Panc1 (cell line): Measurements from ENCODE around the gene PRPF40B. TPM values are rescaled to one million over a fixed set of nuclear protein-coding genes. Genes with fewer than 3 reads are reported as not detected.

Experiments
- ATAC-seq: fragments of 200-7000 bp; cut with Tn5 transposase; 2 replicates; pipeline ENCODE4 v1.9.1; 2020; ENCODE audit warnings: mild to moderate bottlenecking, moderate library complexity
- BruUV-seq: library from RNA; stranded (reverse); fragments of 400-500 nt; replicated peaks from 2 replicates; lab custom pipeline; 2021; lab: Mats Ljungman, UMichigan
- CTCF ChIA-PET: fragments of 300-600 bp; sonication (Branson Sonifier 250); formaldehyde crosslinking; loops from one replicate; lab custom pipeline; 2022; ENCODE audit warnings: antibody characterized with exemption; lab: Charles Lee
- POLR2A ChIA-PET: fragments of 300-600 bp; sonication (Branson Sonifier 250); formaldehyde crosslinking; loops from one replicate; lab custom pipeline; 2022; ENCODE audit warnings: antibody characterized with exemption; lab: Charles Lee
- DNase-seq: peaks from one replicate; pipeline ENCODE4 v3.0.0-alpha.2; 2010; ENCODE audit warnings: low read depth, low spot score
- H3K27ac ChIP-seq: 2 replicates; pipeline ENCODE4 v1.5.1; 2011; ENCODE audit warnings: mild to moderate bottlenecking, low read length, inconsistent platforms
- H3K27me3 ChIP-seq: fragments of 200-500 bp; sonication (Bioruptor generic); 2 replicates; pipeline ENCODE4 v1.6.0; 2014; ENCODE audit warnings: low read length, inconsistent platforms; ENCODE audit not compliant: control insufficient read depth, insufficient read depth
- H3K36me3 ChIP-seq: fragments of 200-500 bp; sonication (Bioruptor generic); 2 replicates; pipeline ENCODE4 v1.5.1; 2014; ENCODE audit warnings: inconsistent platforms, mild to moderate bottlenecking, low read length, moderate library complexity; ENCODE audit not compliant: control insufficient read depth, insufficient read depth
- H3K4me1 ChIP-seq: 2 replicates; pipeline ENCODE4 v1.5.1; 2011; ENCODE audit warnings: inconsistent platforms, mild to moderate bottlenecking, low read length, moderate library complexity; ENCODE audit not compliant: control insufficient read depth, insufficient read depth
- H3K4me3 ChIP-seq, 2 experiments: 2 replicates each; pipeline ENCODE4 v1.5.1; 2011 to 2012; ENCODE audit warnings: low read depth in 2 of 2, low read length in 2 of 2, mild to moderate bottlenecking in 2 of 2, inconsistent platforms in 1 of 2, moderate library complexity in 1 of 2
- H3K9me3 ChIP-seq: fragments of 200-500 bp; sonication (Bioruptor generic); 2 replicates; pipeline ENCODE4 v1.5.1; 2014; ENCODE audit warnings: low read depth, mild to moderate bottlenecking, inconsistent platforms, low read length, moderate library complexity; ENCODE audit not compliant: control insufficient read depth, insufficient read depth
- CTCF ChIP-seq: fragments of 450-650 bp; IDR thresholded peaks from 2 replicates; pipeline ENCODE4 v1.5.1; 2017; ENCODE audit warnings: mild to moderate bottlenecking
- POLR2AphosphoS5 ChIP-seq: IDR thresholded peaks from 2 replicates; pipeline ENCODE4 v1.6.1; 2012; ENCODE audit warnings: mild to moderate bottlenecking, low read depth, low read length, moderate library complexity
- SIN3A ChIP-seq: IDR thresholded peaks from 2 replicates; pipeline ENCODE4 v1.6.1; 2012; ENCODE audit warnings: low read depth, mild to moderate bottlenecking, low read length, moderate library complexity, borderline replicate concordance; ENCODE audit not compliant: insufficient read depth
- TCF7L2 ChIP-seq: IDR thresholded peaks from 2 replicates; pipeline ENCODE4 v1.6.1; 2011; ENCODE audit warnings: mild to moderate bottlenecking, low read depth, low read length, inconsistent platforms
- in situ Hi-C: cut with HindIII; loops from 2 replicates; pipeline ENCODE4 v1.10.0; 2016; ENCODE audit warnings: low sequenced_read_pairs, low pct_unique_long_range_greater_than_20kb
- intact Hi-C: fragments of 100-400 bp; cut with micrococcal nuclease; formaldehyde crosslinking; loops from one replicate; pipeline ENCODE4 v1.10.0; 2022; ENCODE audit not compliant: unreplicated experiment
- total RNA-seq: library from RNA; stranded (reverse); gene quantifications from one replicate; pipeline ENCODE4 v1.2.1, GENCODE V29; 2021; ENCODE audit not compliant: unreplicated experiment
- TF ChIP-seq, protein P1 (sequence below), 2 experiments: IDR thresholded peaks; 2 replicates each; pipeline ENCODE4 v1.6.1; 2011 to 2012; ENCODE audit warnings: low read depth in 2 of 2, control low read depth in 1 of 2, low read length in 1 of 2, mild to moderate bottlenecking in 1 of 2, moderate library complexity in 1 of 2; ENCODE audit not compliant: insufficient read depth in 1 of 2

The PRPF40B gene
- total RNA-seq, 1 experiment from 2014 or later: 26.3 TPM

DNA sequence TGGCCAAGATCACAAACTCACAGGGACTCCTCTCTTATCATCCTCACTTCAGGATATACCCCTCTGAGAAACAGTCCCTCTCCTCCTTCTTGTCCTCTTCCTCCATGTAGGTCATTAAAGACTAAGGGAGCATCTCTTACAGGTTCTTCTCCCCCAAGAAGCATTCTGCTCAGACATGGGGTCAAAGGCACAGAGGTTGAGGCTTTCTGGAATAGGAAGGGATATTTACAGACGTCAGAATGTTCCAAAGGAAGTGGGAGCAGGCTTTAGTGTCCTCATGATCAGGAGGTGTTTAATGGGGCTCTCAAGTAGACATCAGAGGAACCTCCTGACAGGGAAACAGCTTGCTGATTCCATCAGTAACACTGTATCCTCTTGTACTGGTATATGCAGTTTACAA, 36.4 kb downstream of the PRPF40B start:
- no peaks in the 10 kb centered on the region for H3K27me3 ChIP-seq
- DNase-seq: no peak
- no peak overlapping the region for H3K4me3 ChIP-seq
- TF ChIP-seq POLR2AphosphoS5 (no peak), TCF7L2 (no peak)
- H3K36me3 ChIP-seq: no peaks in the 10 kb centered on the region
- H3K9me3 ChIP-seq: no peaks in the 10 kb centered on the region
- ChIA-PET CTCF (no interaction called here), POLR2A (interaction anchor here (0.5 kb wide), 1 partner anchor 32 kb away, joined by 3 read pairs; no protein-coding TSS in a partner anchor)
- no peak for ATAC-seq
- H3K4me1 ChIP-seq: no peaks in the 10 kb centered on the region
- H3K27ac ChIP-seq: no peak overlapping the region
- in situ Hi-C loops: no loop called here
- no TSS peak for BruUV-seq
- intact Hi-C loops: no loop called here

DNA sequence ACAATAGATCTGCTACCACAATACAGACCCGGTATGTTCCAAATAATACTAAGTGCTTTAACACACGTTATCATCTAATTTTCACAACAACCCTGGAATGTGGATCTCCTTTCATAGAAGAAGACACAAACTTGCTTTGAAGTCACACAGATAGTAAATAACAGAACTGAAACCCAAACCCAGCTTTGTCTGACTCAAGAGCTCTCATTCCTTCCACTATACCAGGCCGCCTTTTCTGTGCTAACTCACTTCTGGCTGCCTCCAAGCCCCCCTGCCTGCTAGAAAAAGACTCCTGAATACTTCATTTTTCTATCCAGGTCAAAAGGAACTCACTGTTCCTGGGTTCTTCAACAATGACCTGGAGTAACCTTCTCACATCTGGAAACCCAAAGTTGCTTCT, 37.8 kb downstream of the PRPF40B start:
- H3K27me3 ChIP-seq: no peaks in the 10 kb centered on the region
- ATAC-seq (no peak), DNase-seq (no peak)
- no TSS peak for BruUV-seq
- H3K36me3 ChIP-seq: no peaks in the 10 kb centered on the region
- no peak for TF ChIP-seq TCF7L2
- no peak for TF ChIP-seq SIN3A
- TF ChIP-seq CTCF: no peak
- no peak for TF ChIP-seq POLR2AphosphoS5
- TF ChIP-seq, protein P1, sequence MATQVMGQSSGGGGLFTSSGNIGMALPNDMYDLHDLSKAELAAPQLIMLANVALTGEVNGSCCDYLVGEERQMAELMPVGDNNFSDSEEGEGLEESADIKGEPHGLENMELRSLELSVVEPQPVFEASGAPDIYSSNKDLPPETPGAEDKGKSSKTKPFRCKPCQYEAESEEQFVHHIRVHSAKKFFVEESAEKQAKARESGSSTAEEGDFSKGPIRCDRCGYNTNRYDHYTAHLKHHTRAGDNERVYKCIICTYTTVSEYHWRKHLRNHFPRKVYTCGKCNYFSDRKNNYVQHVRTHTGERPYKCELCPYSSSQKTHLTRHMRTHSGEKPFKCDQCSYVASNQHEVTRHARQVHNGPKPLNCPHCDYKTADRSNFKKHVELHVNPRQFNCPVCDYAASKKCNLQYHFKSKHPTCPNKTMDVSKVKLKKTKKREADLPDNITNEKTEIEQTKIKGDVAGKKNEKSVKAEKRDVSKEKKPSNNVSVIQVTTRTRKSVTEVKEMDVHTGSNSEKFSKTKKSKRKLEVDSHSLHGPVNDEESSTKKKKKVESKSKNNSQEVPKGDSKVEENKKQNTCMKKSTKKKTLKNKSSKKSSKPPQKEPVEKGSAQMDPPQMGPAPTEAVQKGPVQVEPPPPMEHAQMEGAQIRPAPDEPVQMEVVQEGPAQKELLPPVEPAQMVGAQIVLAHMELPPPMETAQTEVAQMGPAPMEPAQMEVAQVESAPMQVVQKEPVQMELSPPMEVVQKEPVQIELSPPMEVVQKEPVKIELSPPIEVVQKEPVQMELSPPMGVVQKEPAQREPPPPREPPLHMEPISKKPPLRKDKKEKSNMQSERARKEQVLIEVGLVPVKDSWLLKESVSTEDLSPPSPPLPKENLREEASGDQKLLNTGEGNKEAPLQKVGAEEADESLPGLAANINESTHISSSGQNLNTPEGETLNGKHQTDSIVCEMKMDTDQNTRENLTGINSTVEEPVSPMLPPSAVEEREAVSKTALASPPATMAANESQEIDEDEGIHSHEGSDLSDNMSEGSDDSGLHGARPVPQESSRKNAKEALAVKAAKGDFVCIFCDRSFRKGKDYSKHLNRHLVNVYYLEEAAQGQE (IDR thresholded peaks at IDR 0.05; ENCODE audit: insufficient read depth in 1 of 2, low read depth in 2 of 2, low read length in 1 of 2): no peak
- ChIA-PET POLR2A (no interaction called here), CTCF (no interaction called here)
- in situ Hi-C loops (no loop called here), intact Hi-C loops (no loop called here)
- H3K4me3 ChIP-seq: no peak overlapping the region
- no peaks in the 10 kb centered on the region for H3K4me1 ChIP-seq
- H3K9me3 ChIP-seq: no peaks in the 10 kb centered on the region
- H3K27ac ChIP-seq: no peak overlapping the region

- ATAC-seq: no peak
- ChIA-PET POLR2A (no interaction called here), CTCF (no interaction called here)
- TF ChIP-seq CTCF (no peak), POLR2AphosphoS5 (no peak), TCF7L2 (no peak)
- TF ChIP-seq, protein P1 (IDR thresholded peaks at IDR 0.05; ENCODE audit: insufficient read depth in 1 of 2, low read depth in 2 of 2, low read length in 1 of 2): no peak
- Histone ChIP-seq H3K4me3 (no peak overlapping the region), H3K36me3 (no peaks in the 10 kb centered on the region), H3K27ac (no peak overlapping the region), H3K9me3 (no peaks in the 10 kb centered on the region), H3K4me1 (no peaks in the 10 kb centered on the region), H3K27me3 (no peaks in the 10 kb centered on the region)
- in situ Hi-C loops: no loop called here
- no TSS peak for BruUV-seq
- no peak for DNase-seq
- intact Hi-C loops: no loop called here
Observed at GRCh38 chr12:49661746-49662145, 38.4 kb downstream of the PRPF40B start.
